PC-9 (cell line): Measurements from ENCODE around the gene GAK. TPM values are rescaled to one million over a fixed set of nuclear protein-coding genes. Genes with fewer than 3 reads are reported as not detected.

Source experiments
- BruUV-seq: library from RNA; stranded (reverse); fragments of 400-500 nt; replicated peaks from 2 replicates; lab custom pipeline; 2021; lab: Mats Ljungman, UMichigan
- CTCF ChIA-PET: fragments of 300-600 bp; sonication (Branson Sonifier 250); formaldehyde crosslinking; loops from one replicate; lab custom pipeline; 2022; ENCODE audit warnings: antibody characterized with exemption; lab: Charles Lee
- POLR2A ChIA-PET: fragments of 300-600 bp; sonication (Branson Sonifier 250); formaldehyde crosslinking; loops from one replicate; lab custom pipeline; 2022; ENCODE audit warnings: antibody characterized with exemption; ENCODE audit not compliant: unreplicated experiment; lab: Charles Lee
- DNase-seq, 2 experiments: peaks; one replicate each; pipeline versions ENCODE4 v3.0.0 to v3.0.0-alpha.2; 2015 to 2022; ENCODE audit warnings: mixed read lengths in 1 of 2
- H2AFZ ChIP-seq: fragments of 200-600 bp; sonication (generic); 2 replicates; pipeline ENCODE4 v1.8.1; 2017; ENCODE audit warnings: antibody characterized with exemption
- H3F3A ChIP-seq: fragments of 200-600 bp; sonication (generic); 2 replicates; pipeline ENCODE4 v1.8.1; 2017; ENCODE audit warnings: antibody characterized with exemption, mild to moderate bottlenecking, low read depth; ENCODE audit not compliant: insufficient read depth
- H3K27ac ChIP-seq: fragments of 200-600 bp; sonication (generic); 2 replicates; pipeline ENCODE4 v1.6.1; 2016; ENCODE audit warnings: mixed run types
- H3K27me3 ChIP-seq: fragments of 200-600 bp; sonication (generic); 2 replicates; pipeline ENCODE4 v1.6.1; 2016; ENCODE audit warnings: low read depth, mixed run types; ENCODE audit not compliant: insufficient read depth
- H3K36me3 ChIP-seq: fragments of 200-600 bp; sonication (generic); 2 replicates; pipeline ENCODE4 v1.6.1; 2016; ENCODE audit warnings: low read depth, mixed run types
- H3K4me1 ChIP-seq: fragments of 200-600 bp; sonication (generic); replicated peaks from 2 replicates; pipeline ENCODE4 v1.6.1; 2016; ENCODE audit warnings: mixed run types; ENCODE audit not compliant: insufficient read depth
- H3K4me2 ChIP-seq: fragments of 200-600 bp; sonication (generic); 2 replicates; pipeline ENCODE4 v1.6.1; 2017; ENCODE audit warnings: mixed run types
- H3K4me3 ChIP-seq: fragments of 200-600 bp; sonication (generic); 2 replicates; pipeline ENCODE4 v1.6.1; 2016; ENCODE audit warnings: mixed run types
- H3K79me2 ChIP-seq: fragments of 200-600 bp; sonication (generic); 2 replicates; pipeline ENCODE4 v1.6.1; 2017; ENCODE audit warnings: low read depth, mixed run types
- H3K9me2 ChIP-seq: fragments of 200-600 bp; sonication (generic); 2 replicates; pipeline ENCODE4 v1.8.1; 2017; ENCODE audit warnings: mild to moderate bottlenecking; ENCODE audit not compliant: insufficient read depth
- H3K9me3 ChIP-seq: fragments of 200-600 bp; sonication (generic); 2 replicates; pipeline ENCODE4 v1.8.1; 2016; ENCODE audit warnings: low read depth; ENCODE audit not compliant: insufficient read depth
- H4K20me1 ChIP-seq: fragments of 200-600 bp; sonication (generic); 2 replicates; pipeline ENCODE4 v1.8.1; 2017; ENCODE audit not compliant: insufficient read depth
- CTCF ChIP-seq: fragments of 200-600 bp; sonication (generic); conservative IDR thresholded peaks from 2 replicates; pipeline ENCODE4 v1.6.1; 2017; ENCODE audit warnings: mixed run types, antibody characterized with exemption, mild to moderate bottlenecking, moderate library complexity
- EZH2 ChIP-seq: fragments of 200-600 bp; sonication (generic); IDR thresholded peaks from 2 replicates; pipeline ENCODE4 v1.8.0; 2017; ENCODE audit warnings: antibody characterized with exemption, low read depth
- intact Hi-C: fragments of 100-400 bp; cut with micrococcal nuclease; formaldehyde crosslinking; loops from one replicate; pipeline ENCODE4 v1.10.0; 2022; ENCODE audit not compliant: unreplicated experiment
- total RNA-seq: library from RNA; stranded (reverse); gene quantifications from 2 replicates; pipeline ENCODE4 v1.2.3, GENCODE V29; 2021

Gene GAK
- total RNA-seq, 1 experiment from 2014 or later = 114 TPM

- H3F3A ChIP-seq = peaks cover 12% of the 10 kb centered on the region; the same call in 1 of the 2 replicates
- no peaks in the 10 kb centered on the region for H3K27me3 ChIP-seq
- no peak overlapping the region for H2AFZ ChIP-seq
- no peaks in the 10 kb centered on the region for H3K9me2 ChIP-seq
- H3K4me1 ChIP-seq = no peaks in the 10 kb centered on the region
- ChIA-PET POLR2A (no interaction called here), CTCF (no interaction called here)
- H3K4me2 ChIP-seq = no peak overlapping the region
- no peak for TF ChIP-seq EZH2
- TF ChIP-seq CTCF = no peak
- intact Hi-C loops = no loop called here
- no peaks in the 10 kb centered on the region for H4K20me1 ChIP-seq
- H3K4me3 ChIP-seq = no peak overlapping the region
- H3K79me2 ChIP-seq = no peaks in the 10 kb centered on the region
- no TSS peak for BruUV-seq
- DNase-seq = no peak
- no peaks in the 10 kb centered on the region; the same call in 1 of the 2 replicates for H3K36me3 ChIP-seq
- H3K9me3 ChIP-seq = no peaks in the 10 kb centered on the region
- H3K27ac ChIP-seq = no peak overlapping the region
Observed at GRCh38 chr4:872241-872981, 59.7 kb downstream of the GAK start.

GRCh38 chr4:871484-871883 is 60.6 kb downstream of the GAK start:
- BruUV-seq = no TSS peak
- peaks cover 12% of the 10 kb centered on the region; the same call in 1 of the 2 replicates for H3F3A ChIP-seq
- TF ChIP-seq CTCF (no peak), EZH2 (no peak)
- no peak overlapping the region for H3K4me3 ChIP-seq
- H4K20me1 ChIP-seq = no peaks in the 10 kb centered on the region
- CTCF ChIA-PET = no interaction called here
- intact Hi-C loops = no loop called here
- no peaks in the 10 kb centered on the region for H3K9me2 ChIP-seq
- no peak for DNase-seq
- no peaks in the 10 kb centered on the region for H3K27me3 ChIP-seq
- H3K4me2 ChIP-seq = no peak overlapping the region
- no peaks in the 10 kb centered on the region for H3K79me2 ChIP-seq
- no peak overlapping the region for H3K27ac ChIP-seq
- H3K4me1 ChIP-seq = no peaks in the 10 kb centered on the region
- no peaks in the 10 kb centered on the region; the same call in 1 of the 2 replicates for H3K36me3 ChIP-seq
- H3K9me3 ChIP-seq = no peaks in the 10 kb centered on the region
- no peak overlapping the region for H2AFZ ChIP-seq
- POLR2A ChIA-PET = no interaction called here

GRCh38 chr4:870951-871350 is 61.2 kb downstream of the GAK start:
- ChIA-PET CTCF (no interaction called here), POLR2A (no interaction called here)
- Histone ChIP-seq H2AFZ (no peak overlapping the region), H3K4me2 (no peak overlapping the region), H3K4me1 (no peaks in the 10 kb centered on the region), H3K4me3 (no peak overlapping the region), H3K36me3 (no peaks in the 10 kb centered on the region; the same call in 1 of the 2 replicates), H3K27me3 (no peaks in the 10 kb centered on the region), H4K20me1 (no peaks in the 10 kb centered on the region), H3F3A (peaks cover 12% of the 10 kb centered on the region; the same call in 1 of the 2 replicates), H3K79me2 (no peaks in the 10 kb centered on the region), H3K9me3 (no peaks in the 10 kb centered on the region), H3K9me2 (no peaks in the 10 kb centered on the region), H3K27ac (no peak overlapping the region)
- intact Hi-C loops = no loop called here
- no peak for DNase-seq
- no peak for TF ChIP-seq EZH2
- no peak for TF ChIP-seq CTCF
- no TSS peak for BruUV-seq
